SH-SY5Y (cell line): ENCODE data around the gene DHRS1.

Source experiments
- GATA2 ChIP-seq: IDR thresholded peaks from 2 replicates; pipeline ENCODE4 v1.6.1; 2011; ENCODE audit warnings: mild to moderate bottlenecking, low read depth, low read length
- GATA3 ChIP-seq: IDR thresholded peaks from 2 replicates; pipeline ENCODE4 v1.6.1; 2011; ENCODE audit warnings: low read depth, mild to moderate bottlenecking, low read length, moderate library complexity

Gene DHRS1

DNA sequence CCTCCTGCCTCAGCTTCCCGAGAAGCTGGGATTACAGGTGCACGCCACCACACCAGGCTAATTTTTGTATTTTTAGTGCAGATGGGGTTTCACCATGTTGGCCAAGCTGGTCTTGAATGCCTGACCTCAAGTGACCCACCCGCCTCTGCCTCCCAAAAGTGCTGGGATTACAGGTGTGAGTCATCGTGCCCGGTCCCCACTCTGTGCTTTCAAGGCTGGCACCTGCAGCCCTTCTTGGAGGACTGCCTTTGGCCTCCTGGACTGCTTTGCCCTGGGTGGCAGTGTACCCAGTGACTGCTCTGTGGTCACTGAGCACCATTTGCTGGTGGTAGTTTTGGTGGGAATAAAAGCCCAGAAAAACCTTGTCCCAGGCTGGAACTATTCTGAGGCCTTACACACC lies 12.6 kb downstream of the DHRS1 start:
- TF ChIP-seq GATA3 (no peak), GATA2 (no peak)

DNA sequence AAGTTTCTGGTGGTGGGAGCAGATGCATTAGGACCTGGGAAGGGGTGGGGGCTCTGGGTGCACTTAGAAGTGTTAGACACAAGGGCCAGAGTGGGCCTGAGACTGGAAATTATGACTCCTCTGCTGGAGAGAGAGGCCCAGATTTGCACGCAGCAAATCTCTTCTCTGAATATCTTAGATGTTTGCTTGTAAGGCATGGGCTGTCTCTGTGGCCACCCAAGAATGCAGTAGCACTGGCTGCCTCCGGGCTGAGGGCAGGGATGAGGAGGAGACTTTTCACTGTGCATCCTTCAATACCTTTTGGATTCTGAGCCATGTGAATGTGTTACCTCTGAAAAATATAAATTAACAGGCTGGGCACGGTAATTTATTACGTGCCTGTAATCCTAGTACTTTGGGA lies 14.2 kb downstream of the DHRS1 start:
- TF ChIP-seq GATA2 (no peak), GATA3 (no peak)

DNA sequence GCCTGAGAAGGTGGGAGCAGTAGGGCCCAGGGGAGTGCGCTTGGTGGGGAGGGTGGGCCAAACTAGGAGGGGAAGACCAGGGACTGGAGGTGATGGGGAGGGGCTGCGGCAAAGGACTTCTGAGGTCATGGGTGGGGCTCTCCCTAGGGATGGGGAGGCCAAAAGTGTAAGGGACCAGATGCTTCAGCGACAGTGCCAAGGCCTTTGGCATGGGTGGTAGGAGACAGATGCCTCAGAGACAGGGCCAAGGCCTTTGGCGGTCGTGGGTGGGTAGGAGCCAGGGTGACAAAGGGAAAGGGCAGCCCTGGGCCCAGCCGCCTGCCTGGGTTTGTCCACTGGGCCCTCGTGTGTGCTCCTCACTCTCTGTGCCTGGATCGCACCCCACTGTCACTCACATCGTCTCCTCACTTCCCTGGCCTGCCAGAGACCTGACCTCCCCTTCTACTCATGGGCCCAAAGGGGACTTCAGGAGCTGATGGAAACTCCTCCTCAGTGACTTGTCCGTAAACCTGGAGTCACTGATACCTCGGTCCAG lies 15.0 kb downstream of the DHRS1 start:
- TF ChIP-seq GATA2 (no peak), GATA3 (no peak)

DNA sequence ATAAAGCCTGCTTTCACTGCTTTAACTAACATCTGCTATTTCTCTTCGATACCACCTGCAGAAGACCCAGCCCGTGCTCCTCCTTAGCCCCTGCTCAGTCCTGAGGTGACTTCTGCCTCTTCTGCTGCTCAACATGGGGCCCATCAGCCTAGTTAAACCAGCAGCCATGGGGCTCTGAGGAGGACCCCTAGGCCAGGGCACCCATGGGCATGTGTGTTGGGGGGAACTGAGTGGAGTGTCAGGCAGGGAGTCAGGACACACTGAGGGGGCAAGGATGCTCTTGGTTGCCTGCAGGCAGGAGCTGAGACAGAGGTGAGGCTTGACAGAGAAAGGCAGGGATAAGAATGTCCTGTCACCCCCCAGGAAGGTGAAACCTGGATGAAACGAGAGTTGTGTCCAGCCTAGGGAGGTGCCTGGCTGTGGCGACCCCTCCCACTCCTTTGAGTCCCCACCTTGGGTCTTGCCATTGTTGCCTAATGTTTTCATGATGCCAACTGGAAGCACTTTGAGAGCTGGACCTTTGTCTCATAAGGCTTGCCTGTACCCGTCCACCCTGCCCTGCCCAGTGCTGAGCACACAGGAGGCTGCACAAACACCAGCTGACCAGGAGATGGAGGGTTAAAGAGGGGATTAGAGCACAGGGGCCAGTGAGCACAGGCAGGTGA lies 15.7 kb downstream of the DHRS1 start:
- TF ChIP-seq GATA3 = no peak
- no peak for TF ChIP-seq GATA2

DNA sequence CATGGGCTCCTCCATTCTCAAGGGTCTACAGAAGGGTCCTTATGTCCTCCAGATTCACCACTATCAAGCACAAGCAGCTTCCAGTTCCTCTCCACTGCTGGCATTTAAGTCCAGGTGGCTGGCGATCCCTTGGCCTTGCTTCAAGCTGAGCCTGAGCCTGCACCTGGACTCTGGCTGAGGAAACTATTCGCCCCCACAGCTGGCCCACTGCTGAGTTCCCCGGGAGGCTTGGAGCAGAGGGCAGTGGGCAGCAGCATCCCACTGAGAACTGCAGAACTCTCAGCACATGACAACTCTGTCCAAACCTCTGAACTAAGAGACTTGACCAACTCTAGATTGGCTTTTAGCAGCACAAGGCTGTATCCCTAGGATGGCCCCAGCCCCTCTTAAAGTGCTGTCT lies 16.8 kb downstream of the DHRS1 start:
- no peak for TF ChIP-seq GATA3
- no peak for TF ChIP-seq GATA2

DNA sequence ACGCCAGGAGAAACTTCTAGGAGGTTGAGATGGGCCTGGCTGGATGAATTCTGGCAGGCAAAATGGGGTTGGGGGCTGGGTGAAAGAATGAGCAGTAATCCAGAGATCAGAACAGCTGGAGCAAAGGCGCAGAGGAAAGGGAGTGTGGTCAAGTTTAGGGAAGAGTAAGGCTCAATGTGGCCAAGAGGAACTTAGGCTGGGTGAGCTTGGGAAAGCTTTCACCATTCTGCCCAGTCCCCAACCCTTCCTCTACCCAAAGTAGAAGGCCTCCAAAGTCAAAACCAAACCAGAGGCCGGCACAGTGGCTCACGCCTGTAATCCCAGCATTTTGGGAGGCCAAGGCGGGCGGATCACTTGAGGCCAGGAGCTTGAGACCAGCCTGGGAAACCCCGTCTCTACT lies 17.9 kb downstream of the DHRS1 start:
- TF ChIP-seq GATA2 = no peak
- no peak for TF ChIP-seq GATA3

DNA sequence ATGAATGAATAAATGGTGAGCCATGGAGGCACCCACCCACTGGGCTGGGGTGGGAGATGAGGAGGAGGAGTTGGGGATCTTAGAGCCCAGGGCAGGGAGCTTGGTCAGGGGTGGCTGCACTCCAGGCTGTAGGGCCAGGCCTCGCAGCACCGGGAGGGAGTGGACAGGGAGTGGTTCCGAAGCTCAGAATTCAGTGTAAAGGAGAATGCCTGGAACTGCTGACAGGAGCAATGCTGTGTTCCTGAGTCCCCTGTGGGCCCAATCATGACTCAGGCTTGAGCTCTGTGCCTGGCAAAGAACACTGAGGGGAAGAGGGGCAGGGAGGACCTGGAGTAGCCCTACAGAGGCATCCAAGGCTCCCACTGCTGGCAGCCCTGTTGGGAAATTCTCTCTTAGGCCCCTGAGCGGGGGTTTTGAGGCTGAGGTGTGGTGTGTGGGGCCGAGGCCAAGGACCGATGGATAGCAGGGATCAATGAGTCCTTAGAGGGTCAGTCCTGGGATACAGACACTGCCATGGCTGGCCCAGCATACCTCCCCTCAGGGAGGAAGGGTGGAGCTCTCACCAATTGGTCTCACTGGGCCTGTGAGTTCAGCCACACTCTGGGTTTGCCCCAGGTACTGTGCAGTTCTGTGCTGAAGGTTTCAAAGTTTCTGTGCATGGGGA lies 18.7 kb downstream of the DHRS1 start:
- no peak for TF ChIP-seq GATA3
- TF ChIP-seq GATA2 = no peak

DNA sequence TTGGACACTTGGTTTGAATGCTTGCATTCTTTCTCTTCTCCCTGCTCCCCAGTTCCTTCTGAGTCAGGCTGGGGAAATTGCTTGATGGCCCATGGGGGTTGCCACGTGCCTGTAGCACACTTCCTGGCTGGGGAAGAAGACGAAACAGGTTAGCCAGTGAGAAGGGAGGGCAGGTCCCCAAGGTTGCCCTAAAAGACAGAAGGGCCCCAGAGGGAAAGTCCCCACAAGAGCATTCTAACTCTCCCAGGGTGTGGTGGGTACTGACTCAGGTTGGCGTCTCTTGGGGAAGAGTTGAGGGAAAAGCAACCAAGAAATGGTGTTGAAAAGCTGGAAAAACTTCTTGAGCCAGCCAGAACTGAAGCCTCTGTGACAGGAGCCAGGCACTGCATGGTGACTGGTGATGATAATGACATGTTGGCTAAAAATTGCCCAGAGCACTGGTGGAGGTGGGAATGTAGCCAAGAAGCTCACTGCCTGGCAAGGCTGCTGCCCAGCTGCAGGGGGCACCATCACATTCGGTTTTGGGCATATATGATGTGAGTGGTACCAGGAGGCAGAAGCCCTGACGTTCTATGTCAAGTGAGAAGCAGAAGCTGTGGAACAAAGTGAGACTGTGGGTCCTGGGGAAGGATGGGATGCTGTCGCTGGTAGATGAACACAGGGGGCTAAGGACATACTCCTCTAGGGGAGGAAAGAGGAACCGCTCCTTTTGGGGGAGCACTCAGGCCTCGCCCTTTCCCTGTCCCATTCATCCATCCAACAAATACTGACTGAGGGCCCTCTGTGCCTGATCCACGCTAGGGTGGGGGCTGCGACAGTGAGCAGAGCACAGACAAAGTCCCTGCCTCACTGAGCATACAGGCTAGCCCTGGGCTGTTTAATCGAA lies 20.0 kb downstream of the DHRS1 start:
- TF ChIP-seq GATA3 = no peak
- TF ChIP-seq GATA2 = no peak

DNA sequence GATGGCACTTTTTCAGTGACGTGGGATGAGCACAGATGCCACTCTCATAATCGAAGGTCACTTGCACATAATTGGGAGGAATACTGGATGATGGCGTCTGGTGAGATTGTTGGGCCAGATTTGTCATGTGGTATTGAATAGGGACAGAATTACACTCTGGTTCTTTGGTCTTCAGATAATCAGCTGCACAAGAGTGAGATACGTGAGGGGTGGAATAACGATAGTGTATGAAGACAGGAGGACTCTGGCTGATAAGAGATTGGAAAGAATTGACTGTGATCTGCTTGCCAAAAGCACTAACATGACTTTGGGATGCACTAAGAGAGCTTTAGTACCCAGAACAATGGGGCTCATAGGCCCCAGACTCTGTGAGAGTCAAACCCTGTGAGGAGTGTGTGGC lies 21.2 kb downstream of the DHRS1 start:
- no peak for TF ChIP-seq GATA3
- no peak for TF ChIP-seq GATA2

DNA sequence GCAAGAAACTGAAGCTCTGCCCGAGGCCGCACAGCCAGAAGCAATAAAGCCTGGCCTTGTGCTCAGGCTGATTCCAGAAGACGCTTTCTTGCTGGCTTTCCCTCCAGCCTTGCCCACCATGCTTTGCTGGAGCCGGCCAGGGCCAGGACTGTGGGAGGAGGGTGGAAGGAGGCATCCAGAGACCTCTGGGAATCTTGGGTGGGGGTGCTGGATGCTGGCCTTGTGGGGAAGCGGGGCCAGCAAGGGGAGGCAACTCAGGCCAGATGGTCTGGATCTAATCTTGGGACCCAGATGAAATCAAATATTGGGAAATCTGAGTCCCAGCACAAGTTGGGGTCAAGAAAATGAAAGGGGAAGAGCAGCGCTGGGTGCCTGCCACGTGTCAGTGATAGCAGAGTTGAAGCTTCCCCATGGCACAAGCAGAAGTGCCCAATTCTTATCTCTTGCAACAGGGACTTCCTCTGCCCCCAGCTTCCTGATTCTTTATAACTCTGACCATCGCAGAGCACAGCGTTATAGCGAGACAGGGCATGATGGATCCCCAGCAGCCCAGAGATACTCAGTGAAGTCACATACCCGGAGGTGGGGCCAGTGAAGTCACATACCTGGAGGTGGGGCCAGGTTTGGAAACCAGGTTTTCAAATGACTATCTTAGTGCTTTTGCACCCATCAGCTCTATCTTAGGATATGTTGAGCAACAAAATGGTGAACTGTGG lies 21.8 kb downstream of the DHRS1 start:
- TF ChIP-seq GATA3 = no peak
- TF ChIP-seq GATA2 = no peak

DNA sequence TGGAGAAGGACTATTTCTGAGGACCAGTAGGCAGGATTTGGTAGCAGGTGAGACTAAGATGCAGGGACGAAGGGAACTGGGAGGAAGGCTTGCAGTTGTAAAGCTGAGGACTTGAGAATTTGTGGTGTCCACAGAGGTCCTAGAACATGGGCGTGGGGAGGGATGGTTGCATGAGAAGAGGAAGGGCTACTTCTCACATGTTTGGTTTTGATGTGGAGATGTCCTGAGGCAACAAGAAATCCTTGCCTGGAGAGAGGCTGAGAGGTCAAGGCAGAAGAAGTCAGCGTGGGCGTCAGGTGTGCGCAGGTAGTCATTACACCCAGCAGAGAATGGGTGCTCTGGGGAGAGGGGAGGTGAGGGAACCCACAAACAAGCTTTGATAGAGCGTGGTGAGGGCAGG lies 22.5 kb downstream of the DHRS1 start:
- TF ChIP-seq GATA3 (no peak), GATA2 (no peak)

DNA sequence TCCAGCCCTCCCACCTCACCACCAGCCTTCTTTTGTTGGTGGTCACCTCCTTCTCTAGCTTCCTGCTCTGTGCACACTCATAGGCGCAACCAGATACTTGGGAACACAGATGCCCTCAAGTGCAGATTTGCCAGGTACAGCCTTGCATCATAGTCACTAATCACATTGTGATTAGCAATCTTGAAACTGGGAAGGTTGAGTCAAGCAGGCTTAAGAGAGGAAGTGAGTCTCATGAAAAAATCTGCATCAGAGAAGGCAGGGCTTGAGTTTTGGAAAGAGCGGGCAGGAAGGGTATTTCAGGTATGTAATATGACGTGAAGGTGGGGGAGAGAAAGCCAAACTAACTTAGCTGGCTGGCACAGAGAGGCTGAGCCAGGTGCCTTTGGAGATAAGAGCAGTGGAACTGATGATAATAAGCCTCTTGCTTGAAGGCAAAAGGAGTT lies 25.5 kb downstream of the DHRS1 start:
- no peak for TF ChIP-seq GATA2
- TF ChIP-seq GATA3 = no peak

DNA sequence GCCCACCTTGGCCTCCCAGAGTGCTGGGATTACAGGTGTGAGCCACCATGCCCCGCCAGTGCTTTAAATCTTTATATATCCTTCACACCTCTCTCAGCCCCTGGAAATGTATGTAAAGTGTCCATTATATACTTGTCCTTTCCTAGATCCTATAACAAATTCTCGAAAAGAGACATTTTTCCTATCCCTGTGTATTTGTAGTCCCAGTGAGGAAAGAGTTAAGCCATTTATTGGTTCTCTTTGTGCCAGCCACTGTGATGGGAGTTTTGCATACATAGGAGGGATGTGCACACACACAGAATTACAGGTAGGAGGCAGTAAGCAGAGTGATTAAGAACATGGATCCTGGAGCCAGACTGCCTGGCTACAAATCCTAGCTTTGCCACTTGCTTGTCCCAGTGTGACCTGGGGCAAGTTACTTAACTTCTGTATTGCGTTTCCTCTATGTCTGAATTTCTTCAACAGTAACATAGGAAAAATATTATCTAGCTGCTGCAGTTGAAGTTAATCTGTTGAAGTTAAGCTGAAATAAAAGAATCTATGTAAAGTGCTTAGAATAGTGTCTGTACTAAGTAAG lies 26.1 kb downstream of the DHRS1 start:
- TF ChIP-seq GATA2 = no peak
- TF ChIP-seq GATA3 = no peak

DNA sequence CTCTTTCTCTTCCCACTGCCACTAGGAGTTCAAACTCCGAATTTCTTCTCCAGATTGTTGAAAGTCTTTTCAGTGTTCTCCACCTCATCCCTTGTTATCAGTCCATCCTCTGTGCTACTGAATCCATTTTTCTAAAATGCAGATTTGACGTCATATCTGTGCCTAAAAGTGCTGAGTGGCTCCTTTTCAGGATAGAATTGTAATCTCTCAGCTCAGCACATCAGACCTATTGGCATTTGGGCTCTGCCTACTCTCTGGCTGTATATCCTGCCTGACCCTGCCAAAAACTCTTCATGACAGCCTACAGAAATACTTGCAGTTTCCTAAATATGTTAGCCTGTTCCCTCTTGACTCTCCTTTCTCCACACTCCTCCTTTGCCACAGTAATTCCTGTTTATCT lies 27.1 kb downstream of the DHRS1 start:
- TF ChIP-seq GATA2 (no peak), GATA3 (no peak)
